Keratinocyte (primary cell): ENCODE measurements around the gene PDIA2.

Experiments used
- EZH2 ChIP-seq: IDR thresholded peaks from one replicate; pipeline ENCODE4 v1.6.1; 2012; ENCODE audit warnings: inconsistent platforms, mild to moderate bottlenecking, low read length, moderate library complexity
- TF ChIP-seq, protein P1 (sequence below), 3 experiments: IDR thresholded peaks in 1 of 3; conservative IDR thresholded peaks in 1 of 3; optimal IDR thresholded peaks in 1 of 3; 2 replicates in 2 of 3; 3 replicates in 1 of 3; pipeline versions ENCODE3 to v1.5.1; 2011; ENCODE audit warnings: low read length in 3 of 3, mild to moderate bottlenecking in 3 of 3, moderate library complexity in 2 of 3, control low read depth in 1 of 3, inconsistent platforms in 1 of 3; ENCODE audit not compliant: insufficient read depth in 2 of 3; ENCODE audit errors: extremely low read depth in 1 of 3

DNA sequence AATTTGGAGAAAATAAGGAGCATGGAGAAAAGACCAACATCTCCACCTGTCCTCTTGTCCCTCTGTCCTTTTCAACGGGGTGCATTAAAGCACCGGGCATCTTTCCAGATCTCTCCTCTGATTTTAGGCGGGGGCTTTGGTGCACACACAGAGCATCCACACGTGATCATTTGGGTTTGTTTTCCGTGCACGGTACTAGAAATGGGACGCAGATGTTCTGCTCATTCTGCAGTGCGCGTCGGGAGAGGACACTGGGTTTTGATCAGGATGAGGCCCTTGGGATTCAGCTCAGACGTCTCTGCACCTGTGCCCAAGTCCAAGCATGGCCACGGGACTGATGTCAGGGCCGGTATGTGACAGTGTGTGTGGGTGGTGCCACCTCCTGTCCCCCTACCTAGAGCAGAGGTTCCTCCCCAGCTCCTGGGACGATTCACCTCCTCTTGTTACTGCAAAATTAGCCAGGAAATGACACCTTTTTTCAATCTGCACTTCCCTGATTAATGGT lies 31.9 kb downstream of the PDIA2 start:
- TF ChIP-seq, protein P1, sequence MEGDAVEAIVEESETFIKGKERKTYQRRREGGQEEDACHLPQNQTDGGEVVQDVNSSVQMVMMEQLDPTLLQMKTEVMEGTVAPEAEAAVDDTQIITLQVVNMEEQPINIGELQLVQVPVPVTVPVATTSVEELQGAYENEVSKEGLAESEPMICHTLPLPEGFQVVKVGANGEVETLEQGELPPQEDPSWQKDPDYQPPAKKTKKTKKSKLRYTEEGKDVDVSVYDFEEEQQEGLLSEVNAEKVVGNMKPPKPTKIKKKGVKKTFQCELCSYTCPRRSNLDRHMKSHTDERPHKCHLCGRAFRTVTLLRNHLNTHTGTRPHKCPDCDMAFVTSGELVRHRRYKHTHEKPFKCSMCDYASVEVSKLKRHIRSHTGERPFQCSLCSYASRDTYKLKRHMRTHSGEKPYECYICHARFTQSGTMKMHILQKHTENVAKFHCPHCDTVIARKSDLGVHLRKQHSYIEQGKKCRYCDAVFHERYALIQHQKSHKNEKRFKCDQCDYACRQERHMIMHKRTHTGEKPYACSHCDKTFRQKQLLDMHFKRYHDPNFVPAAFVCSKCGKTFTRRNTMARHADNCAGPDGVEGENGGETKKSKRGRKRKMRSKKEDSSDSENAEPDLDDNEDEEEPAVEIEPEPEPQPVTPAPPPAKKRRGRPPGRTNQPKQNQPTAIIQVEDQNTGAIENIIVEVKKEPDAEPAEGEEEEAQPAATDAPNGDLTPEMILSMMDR (optimal IDR thresholded peaks at IDR 0.05 in 1 of 3, IDR thresholded peaks at IDR 0.05 in 1 of 3, conservative IDR thresholded peaks at IDR 0.05 in 1 of 3; ENCODE audit: extremely low read depth in 1 of 3, insufficient read depth in 2 of 3, low read length in 3 of 3), result no peak
- no peak for TF ChIP-seq EZH2
